Neuronal stem cell (in vitro differentiated cells): ENCODE results near the gene TRIM41. TPM values are rescaled to one million over a fixed set of nuclear protein-coding genes. Genes with fewer than 3 reads are reported as not detected.
A peak's percentile ranks its signal among the peaks of the same experiment; 100 is the strongest.

Experiments
- DNase-seq: peaks from one replicate; pipeline ENCODE4 v3.0.0-alpha.2; 2013; ENCODE audit warnings: low spot score
- H2AFZ ChIP-seq: one replicate; pipeline ENCODE4 v1.6.1; 2013; ENCODE audit warnings: mild to moderate bottlenecking, low read length, inconsistent platforms
- H2AK5ac ChIP-seq: 2 replicates; pipeline ENCODE4 v1.6.1; 2013; ENCODE audit warnings: low read depth, mild to moderate bottlenecking, inconsistent platforms, low read length, moderate library complexity, mixed read lengths
- H2BK120ac ChIP-seq: 2 replicates; pipeline ENCODE4 v1.6.1; 2013; ENCODE audit warnings: low read depth, mild to moderate bottlenecking, inconsistent platforms, low read length, moderate library complexity, mixed read lengths
- H2BK12ac ChIP-seq: one replicate; pipeline ENCODE4 v1.6.1; 2013; ENCODE audit warnings: low read length, inconsistent platforms
- H2BK15ac ChIP-seq: 2 replicates; pipeline ENCODE4 v1.6.1; 2013; ENCODE audit warnings: mild to moderate bottlenecking, low read length, inconsistent platforms, mixed read lengths
- H2BK5ac ChIP-seq: one replicate; pipeline ENCODE4 v1.6.1; 2013; ENCODE audit warnings: inconsistent platforms, mild to moderate bottlenecking, low read length, moderate library complexity
- H3K14ac ChIP-seq: one replicate; pipeline ENCODE4 v1.6.1; 2013; ENCODE audit warnings: low read length, inconsistent platforms
- H3K18ac ChIP-seq: 2 replicates; pipeline ENCODE4 v1.6.1; 2013; ENCODE audit warnings: low read length, inconsistent platforms
- H3K23ac ChIP-seq: 2 replicates; pipeline ENCODE4 v1.6.1; 2013; ENCODE audit warnings: low read depth, mild to moderate bottlenecking, mixed read lengths, low read length, inconsistent platforms; ENCODE audit not compliant: poor library complexity
- H3K27ac ChIP-seq: replicated peaks from 3 replicates; pipeline ENCODE4 v1.5.1; 2013; ENCODE audit warnings: low read length, inconsistent platforms
- H3K27me3 ChIP-seq, 3 experiments: 2 replicates each; pipeline ENCODE4 v1.6.1; 2013; ENCODE audit warnings: low read length in 3 of 3, mild to moderate bottlenecking in 2 of 3, inconsistent platforms in 1 of 3, low read depth in 1 of 3, mixed read lengths in 1 of 3, moderate library complexity in 1 of 3; ENCODE audit not compliant: control insufficient read depth in 3 of 3, insufficient read depth in 3 of 3
- H3K36me3 ChIP-seq, 2 donors: replicated peaks in 1 of 2; 2 replicates each; pipeline ENCODE4 v1.6.1; 2013; ENCODE audit warnings: low read length in 2 of 2; ENCODE audit not compliant: control insufficient read depth in 2 of 2, insufficient read depth in 2 of 2
- H3K4ac ChIP-seq: 2 replicates; pipeline ENCODE4 v1.6.1; 2013; ENCODE audit warnings: inconsistent platforms, mild to moderate bottlenecking, low read length, moderate library complexity
- H3K4me1 ChIP-seq, 2 donors: 1 replicate in 1 of 2; 2 replicates in 1 of 2; pipeline ENCODE4 v1.6.1; 2013; ENCODE audit warnings: low read length in 2 of 2, low read depth in 1 of 2; ENCODE audit not compliant: control insufficient read depth in 2 of 2, insufficient read depth in 1 of 2
- H3K4me2 ChIP-seq: one replicate; pipeline ENCODE4 v1.6.1; 2013; ENCODE audit warnings: mild to moderate bottlenecking, low read length, inconsistent platforms; ENCODE audit not compliant: insufficient read depth, poor library complexity, severe bottlenecking
- H3K4me3 ChIP-seq, 2 donors: 2 replicates each; pipeline ENCODE4 v1.5.1; 2013; ENCODE audit warnings: low read length in 2 of 2, mild to moderate bottlenecking in 2 of 2, inconsistent platforms in 1 of 2, moderate library complexity in 1 of 2
- H3K79me1 ChIP-seq: one replicate; pipeline ENCODE4 v1.6.1; 2013; ENCODE audit warnings: low read depth, mild to moderate bottlenecking, inconsistent platforms, low read length, moderate library complexity
- H3K9ac ChIP-seq: one replicate; pipeline ENCODE4 v1.6.1; 2013; ENCODE audit warnings: mild to moderate bottlenecking, low read depth, low read length, inconsistent platforms; ENCODE audit not compliant: poor library complexity
- H3K9me3 ChIP-seq, 2 donors: replicated peaks in 1 of 2; 2 replicates each; pipeline versions ENCODE3 to v1.6.1; 2013; ENCODE audit warnings: low read length in 2 of 2, mild to moderate bottlenecking in 2 of 2, inconsistent platforms in 1 of 2, low read depth in 1 of 2, mixed read lengths in 1 of 2, moderate library complexity in 1 of 2; ENCODE audit not compliant: control insufficient read depth in 2 of 2, insufficient read depth in 1 of 2
- H4K8ac ChIP-seq: one replicate; pipeline ENCODE4 v1.6.1; 2013; ENCODE audit warnings: low read depth, mild to moderate bottlenecking, inconsistent platforms, low read length, moderate library complexity
- H4K91ac ChIP-seq: one replicate; pipeline ENCODE4 v1.6.1; 2013; ENCODE audit warnings: low read length, low read depth, mild to moderate bottlenecking, inconsistent platforms; ENCODE audit not compliant: poor library complexity
- WGBS, 2 donors: extraction: QIAGEN DNeasy Blood & Tissue Kit; methylation state at CpG; one replicate each; pipeline ENCODE4 v1.1.7; 2013; ENCODE audit warnings: missing lambda C conversion rate in 2 of 2, mixed read lengths in 1 of 2; ENCODE audit not compliant: insufficient read length in 2 of 2, insufficient replicate concordance in 1 of 2; ENCODE audit errors: extremely low coverage in 2 of 2; 5-methylcytosine and 5-hydroxymethylcytosine counted together
- polyA plus RNA-seq, 2 experiments: library from polyadenylated mRNA; stranded (reverse); fragments of 200-250 nt; gene quantifications; one replicate each; pipeline ENCODE4 v1.2.3, GENCODE V29; 2013

The TRIM41 gene
- 21.0 TPM for polyA plus RNA-seq (2013, experiment 1 of 2)
- 21.3 TPM for polyA plus RNA-seq (2013, experiment 2 of 2)

DNA sequence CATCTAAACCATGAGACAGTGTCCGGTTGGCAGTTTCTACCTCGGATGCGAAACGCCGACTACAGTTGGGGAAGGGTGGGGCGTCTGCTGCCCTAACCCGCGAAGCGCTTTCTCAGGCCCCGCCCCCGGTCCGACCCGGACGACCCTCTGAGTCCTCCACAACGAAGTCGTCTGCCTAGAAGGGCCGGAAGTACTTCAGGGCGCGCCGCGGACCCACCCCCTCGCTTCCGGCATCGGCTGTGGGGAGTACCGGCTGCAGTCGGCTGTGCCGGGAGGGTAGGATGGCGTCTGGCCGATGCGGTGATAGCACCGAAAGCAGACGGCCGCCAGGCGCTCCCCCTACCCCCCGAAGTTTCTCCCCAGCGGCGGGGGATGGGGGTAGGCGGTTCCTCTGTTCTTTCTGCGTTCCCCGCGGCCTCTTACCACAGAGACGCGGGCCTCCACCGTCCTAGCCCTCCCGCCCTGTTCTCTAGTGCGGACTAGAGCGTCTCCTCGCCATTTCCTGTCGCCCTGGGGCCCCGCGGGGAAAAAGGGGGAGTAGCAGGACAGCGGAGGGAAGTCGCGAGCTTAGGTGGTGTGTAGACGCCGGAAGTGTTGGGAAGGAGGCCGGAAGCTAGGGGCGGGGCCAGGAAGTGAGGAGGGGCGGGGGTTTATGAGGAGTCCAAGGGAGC, at the start of gene TRIM41:
Gene TRIM41 (plus strand): TSS at position 224 of the 671 bp plus-strand sequence. CDS start 719 bp downstream, outside the sequence.
- Histone ChIP-seq H2AK5ac (peak within 1 kb of the TSS; percentile 94), H3K9me3 (no peaks in the 10 kb centered on the region), H4K8ac (peak within 1 kb of the TSS; percentile 1), H3K79me1 (peaks cover 8% of the 10 kb centered on the region), H4K91ac (no peak within 1 kb of the TSS), H2BK15ac (no peak within 1 kb of the TSS), H2BK5ac (peak within 1 kb of the TSS; percentile 59), H3K23ac (peak within 1 kb of the TSS; percentile 98), H3K4me2 (peak within 1 kb of the TSS; percentile 78), H3K36me3 (peaks cover 7 to 33% of the 10 kb centered on the region in 2 donors), H3K4me1 (peaks cover 6 to 13% of the 10 kb centered on the region in 2 donors), H3K14ac (no peak within 1 kb of the TSS), H2BK120ac (no peak within 1 kb of the TSS), H3K18ac (peak within 1 kb of the TSS; percentile 92), H3K4me3 (peak within 1 kb of the TSS; percentile 91 to 96), H2BK12ac (no peak within 1 kb of the TSS), H3K4ac (no peak within 1 kb of the TSS), H3K27ac (peak within 1 kb of the TSS; percentile 86), H3K9ac (peak within 1 kb of the TSS; percentile 87), H3K27me3 (no peaks in the 10 kb centered on the region), H2AFZ (peak within 1 kb of the TSS; percentile 96)
- peak; percentile 96 for DNase-seq
- no CpG with 5 or more reads among the region's 59 CpGs for WGBS, 2 donors

DNA sequence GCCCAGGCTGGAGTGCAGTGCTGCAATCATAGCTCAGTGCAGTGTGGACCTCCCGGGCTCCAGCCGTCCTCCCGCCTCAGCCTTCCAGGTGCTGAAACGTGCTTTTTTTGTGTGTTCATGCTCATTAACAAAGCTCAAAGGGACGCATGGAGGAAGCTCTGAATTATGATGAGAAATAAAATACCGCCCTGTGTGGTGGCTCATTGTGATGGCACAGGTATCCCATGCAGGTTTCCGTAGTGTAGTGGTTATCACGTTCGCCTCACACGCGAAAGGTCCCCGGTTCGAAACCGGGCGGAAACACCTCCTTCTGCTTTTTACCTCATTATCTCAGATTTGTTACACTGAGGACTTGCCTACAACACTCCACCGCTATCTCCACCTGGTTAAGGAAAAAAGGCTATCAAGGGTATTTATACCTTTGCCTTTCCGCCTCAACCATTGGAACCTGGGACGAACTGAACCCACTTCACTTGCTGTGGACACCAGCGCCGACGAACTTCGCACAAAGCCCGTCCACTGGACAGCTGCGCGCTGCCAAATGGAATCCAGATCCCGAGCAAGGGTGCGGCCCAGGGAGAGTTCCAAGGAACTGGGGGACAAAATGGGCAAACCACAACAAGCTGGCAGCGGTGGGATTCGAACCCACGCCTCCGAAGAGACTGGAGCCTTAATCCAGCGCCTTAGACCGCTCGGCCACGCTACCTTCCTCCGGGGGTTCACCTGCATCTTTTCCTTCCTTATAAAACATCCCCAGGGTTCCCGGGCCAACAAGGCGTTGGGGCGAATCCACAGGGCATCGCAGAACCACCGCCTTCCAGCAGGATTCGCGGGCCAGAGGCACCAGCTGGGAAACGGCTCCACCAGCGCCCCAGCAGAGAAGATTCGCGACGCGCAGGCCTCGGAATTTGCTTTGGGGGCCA, 49.4 kb upstream of the TRIM41 start:
- Histone ChIP-seq H3K9me3 (peaks cover 0 to 2% of the 10 kb centered on the region in 2 donors), H3K4me3 (peak overlapping the region; percentile 20 to 68), H2BK5ac (no peak overlapping the region), H3K14ac (no peak overlapping the region), H2AFZ (peak overlapping the region; percentile 44), H3K79me1 (no peaks in the 10 kb centered on the region), H3K27me3 (peaks cover 2 to 56% (median 40%) of the 10 kb centered on the region in 3 experiments), H3K4me2 (peak overlapping the region; percentile 54), H2BK12ac (no peak overlapping the region), H3K23ac (no peak overlapping the region), H3K36me3 (no peaks in the 10 kb centered on the region), H2BK120ac (no peak overlapping the region), H2AK5ac (no peak overlapping the region), H3K9ac (no peak overlapping the region), H2BK15ac (no peak overlapping the region), H4K8ac (no peak overlapping the region), H3K4ac (no peak overlapping the region), H4K91ac (no peak overlapping the region), H3K18ac (no peak overlapping the region), H3K4me1 (peaks cover 7 to 10% of the 10 kb centered on the region in 2 donors), H3K27ac (no peak overlapping the region)
- WGBS, 2 donors, result no CpG with 5 or more reads among the region's 50 CpGs
- no peak for DNase-seq

- Histone ChIP-seq H3K9ac (no peak overlapping the region), H3K27me3 (peaks cover 0 to 30% (median 19%) of the 10 kb centered on the region in 3 experiments), H2AK5ac (no peak overlapping the region), H3K79me1 (no peaks in the 10 kb centered on the region), H3K9me3 (no peaks in the 10 kb centered on the region), H2BK5ac (no peak overlapping the region), H3K4ac (no peak overlapping the region), H3K4me2 (no peak overlapping the region), H3K27ac (no peak overlapping the region), H3K4me1 (peaks cover 0 to 4% of the 10 kb centered on the region in 2 donors), H2AFZ (no peak overlapping the region), H3K23ac (no peak overlapping the region), H3K18ac (no peak overlapping the region), H4K8ac (no peak overlapping the region), H3K36me3 (no peaks in the 10 kb centered on the region), H3K14ac (no peak overlapping the region), H4K91ac (no peak overlapping the region), H3K4me3 (no peak overlapping the region), H2BK120ac (no peak overlapping the region), H2BK15ac (no peak overlapping the region), H2BK12ac (no peak overlapping the region)
- no peak for DNase-seq
- whole genome bisulfite sequencing, 2 donors, result no CpG with 5 or more reads among the region's 3 CpGs
These were observed 46.7 kb upstream of the TRIM41 start for GRCh38 chr5:181176254-181176952.
